NCI-H446 treated with DMSO at 0.1 percent for 48 hours (cell line): Measurements from ENCODE around the gene FYB1.

Experiments used
- DNase-seq: peaks from one replicate; lab custom pipeline; 2025; lab: John Stamatoyannopoulos, UW

FYB1 gene

GRCh38 chr5:39206630-39207321, 12.6 kb downstream of the FYB1 start:
- DNase-seq: no peak

GRCh38 chr5:39205550-39205949, 13.8 kb downstream of the FYB1 start:
- no peak for DNase-seq

- DNase-seq: no peak
Observed at GRCh38 chr5:39203951-39204350, 15.4 kb downstream of the FYB1 start.

- DNase-seq: no peak
Observed at GRCh38 chr5:39203275-39203922, 16.0 kb downstream of the FYB1 start.

GRCh38 chr5:39202597-39203274, 16.6 kb downstream of the FYB1 start:
- no peak for DNase-seq

- DNase-seq: no peak
Observed at GRCh38 chr5:39201781-39202596, 17.4 kb downstream of the FYB1 start.

GRCh38 chr5:39201160-39201780, 18.1 kb downstream of the FYB1 start:
- DNase-seq: no peak

- DNase-seq: no peak
Observed at GRCh38 chr5:39200081-39200480, 19.3 kb downstream of the FYB1 start.

GRCh38 chr5:39199335-39199734, 20.0 kb downstream of the FYB1 start:
- no peak for DNase-seq

GRCh38 chr5:39198127-39198526, 21.2 kb downstream of the FYB1 start:
- no peak for DNase-seq

- no peak for DNase-seq
Observed at GRCh38 chr5:39197556-39197955, 21.8 kb downstream of the FYB1 start.

GRCh38 chr5:39195198-39195826, 24.1 kb downstream of the FYB1 start:
- no peak for DNase-seq

- no peak for DNase-seq
Observed at GRCh38 chr5:39194466-39195136, 24.8 kb downstream of the FYB1 start.

- no peak for DNase-seq
Observed at GRCh38 chr5:39193553-39194465, 25.6 kb downstream of the FYB1 start.

- DNase-seq: no peak
Observed at GRCh38 chr5:39192450-39193160, 26.8 kb downstream of the FYB1 start.

- no peak for DNase-seq
Observed at GRCh38 chr5:39191216-39191615, 28.1 kb downstream of the FYB1 start.

GRCh38 chr5:39190311-39191102, 28.9 kb downstream of the FYB1 start:
- no peak for DNase-seq

- no peak for DNase-seq
Observed at GRCh38 chr5:39189292-39189955, 29.9 kb downstream of the FYB1 start.
